PFSK-1 (cell line): Measurements from ENCODE around the gene SPIRE1.

Source experiments
- FOXP2 ChIP-seq: optimal IDR thresholded peaks from 2 replicates; pipeline ENCODE3; 2011; ENCODE audit warnings: borderline replicate concordance, control low read depth, inconsistent platforms; ENCODE audit not compliant: insufficient read depth; ENCODE audit errors: extremely low read length, extremely low read depth
- POLR2AphosphoS5 ChIP-seq: IDR thresholded peaks from 2 replicates; pipeline ENCODE4 v1.6.1; 2012; ENCODE audit warnings: low read depth, mild to moderate bottlenecking, control low read depth, low read length, moderate library complexity
- SIN3A ChIP-seq: IDR thresholded peaks from 2 replicates; pipeline ENCODE4 v1.6.1; 2012; ENCODE audit warnings: mild to moderate bottlenecking, low read length, moderate library complexity, borderline replicate concordance; ENCODE audit not compliant: insufficient read depth
- TAF1 ChIP-seq: IDR thresholded peaks from 2 replicates; pipeline ENCODE4 v1.6.1; 2012; ENCODE audit warnings: low read length, control low read depth, borderline replicate concordance; ENCODE audit not compliant: insufficient read depth
- TF ChIP-seq, protein P1 (sequence below), 2 experiments: IDR thresholded peaks; 2 replicates each; pipeline versions ENCODE4 v1.6.1 to v1.8.0; 2011 to 2012; ENCODE audit warnings: low read depth in 2 of 2, low read length in 2 of 2, control low read depth in 1 of 2, inconsistent platforms in 1 of 2, mild to moderate bottlenecking in 1 of 2, moderate library complexity in 1 of 2; ENCODE audit not compliant: insufficient read depth in 1 of 2

The SPIRE1 gene

DNA sequence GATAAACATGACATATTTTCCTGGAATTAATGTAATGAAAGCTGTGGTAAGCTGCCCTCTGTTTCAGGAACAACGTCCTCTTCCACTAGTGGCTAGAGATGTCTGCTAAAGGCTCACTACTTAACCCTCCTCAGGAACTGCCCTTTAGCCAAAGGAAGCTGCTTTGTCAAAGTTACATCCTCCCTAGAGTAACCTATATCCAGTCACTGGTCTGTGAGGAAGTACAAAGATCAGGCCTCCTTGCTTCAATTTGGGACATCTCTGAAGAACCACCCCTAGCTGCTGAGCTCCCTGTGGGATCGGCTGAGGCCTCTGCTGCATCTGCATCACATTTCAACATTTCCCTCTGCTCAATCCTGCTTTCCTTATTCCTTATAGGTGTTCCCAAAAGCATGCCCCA, 142.4 kb downstream of the SPIRE1 start:
- no peak for TF ChIP-seq POLR2AphosphoS5
- no peak for TF ChIP-seq FOXP2
- TF ChIP-seq, protein P1, sequence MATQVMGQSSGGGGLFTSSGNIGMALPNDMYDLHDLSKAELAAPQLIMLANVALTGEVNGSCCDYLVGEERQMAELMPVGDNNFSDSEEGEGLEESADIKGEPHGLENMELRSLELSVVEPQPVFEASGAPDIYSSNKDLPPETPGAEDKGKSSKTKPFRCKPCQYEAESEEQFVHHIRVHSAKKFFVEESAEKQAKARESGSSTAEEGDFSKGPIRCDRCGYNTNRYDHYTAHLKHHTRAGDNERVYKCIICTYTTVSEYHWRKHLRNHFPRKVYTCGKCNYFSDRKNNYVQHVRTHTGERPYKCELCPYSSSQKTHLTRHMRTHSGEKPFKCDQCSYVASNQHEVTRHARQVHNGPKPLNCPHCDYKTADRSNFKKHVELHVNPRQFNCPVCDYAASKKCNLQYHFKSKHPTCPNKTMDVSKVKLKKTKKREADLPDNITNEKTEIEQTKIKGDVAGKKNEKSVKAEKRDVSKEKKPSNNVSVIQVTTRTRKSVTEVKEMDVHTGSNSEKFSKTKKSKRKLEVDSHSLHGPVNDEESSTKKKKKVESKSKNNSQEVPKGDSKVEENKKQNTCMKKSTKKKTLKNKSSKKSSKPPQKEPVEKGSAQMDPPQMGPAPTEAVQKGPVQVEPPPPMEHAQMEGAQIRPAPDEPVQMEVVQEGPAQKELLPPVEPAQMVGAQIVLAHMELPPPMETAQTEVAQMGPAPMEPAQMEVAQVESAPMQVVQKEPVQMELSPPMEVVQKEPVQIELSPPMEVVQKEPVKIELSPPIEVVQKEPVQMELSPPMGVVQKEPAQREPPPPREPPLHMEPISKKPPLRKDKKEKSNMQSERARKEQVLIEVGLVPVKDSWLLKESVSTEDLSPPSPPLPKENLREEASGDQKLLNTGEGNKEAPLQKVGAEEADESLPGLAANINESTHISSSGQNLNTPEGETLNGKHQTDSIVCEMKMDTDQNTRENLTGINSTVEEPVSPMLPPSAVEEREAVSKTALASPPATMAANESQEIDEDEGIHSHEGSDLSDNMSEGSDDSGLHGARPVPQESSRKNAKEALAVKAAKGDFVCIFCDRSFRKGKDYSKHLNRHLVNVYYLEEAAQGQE (IDR thresholded peaks at IDR 0.05; ENCODE audit: insufficient read depth in 1 of 2, low read depth in 2 of 2, low read length in 2 of 2), result no peak
- TF ChIP-seq TAF1, result no peak
- no peak for TF ChIP-seq SIN3A

DNA sequence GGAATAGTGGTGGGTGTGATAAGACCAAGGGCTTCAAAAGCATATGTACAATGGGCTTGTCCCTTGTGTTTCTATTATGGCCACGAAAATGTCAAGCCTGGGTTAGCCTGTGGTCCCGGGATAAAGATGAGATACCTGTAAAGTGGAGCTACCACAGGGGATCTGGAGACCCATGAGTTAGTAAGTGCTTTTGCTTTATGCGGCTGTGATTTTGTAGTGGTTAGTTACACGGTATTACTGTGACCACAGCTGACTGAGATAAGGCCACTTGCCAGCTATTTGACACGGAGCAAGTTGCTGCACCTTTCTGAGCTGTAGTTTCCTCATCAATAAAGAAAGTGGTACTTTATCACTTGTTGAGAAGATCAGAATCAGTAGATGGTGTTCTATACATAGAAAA, 150.9 kb downstream of the SPIRE1 start:
- TF ChIP-seq SIN3A (no peak), TAF1 (no peak)

DNA sequence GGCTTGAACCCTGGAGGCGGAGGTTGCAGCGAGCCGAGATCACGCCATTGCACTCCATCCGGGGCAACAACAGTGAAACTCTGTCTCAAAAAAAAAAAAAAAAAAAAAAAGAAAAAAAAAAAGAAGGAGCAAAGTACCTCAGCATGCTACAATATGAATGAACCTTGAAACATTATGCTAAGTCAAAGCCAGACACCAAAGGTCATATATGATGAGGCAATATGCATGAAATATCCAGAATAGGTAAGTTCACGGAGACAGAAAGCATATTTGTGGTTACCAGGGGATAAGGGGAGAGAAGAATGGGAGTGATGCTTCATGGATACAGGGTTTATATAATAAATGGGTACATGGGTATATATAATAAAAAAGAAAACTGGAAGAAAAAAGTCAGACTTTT, 156.9 kb downstream of the SPIRE1 start:
- TF ChIP-seq SIN3A, result no peak
- TF ChIP-seq TAF1, result no peak
- TF ChIP-seq, protein P1 (IDR thresholded peaks at IDR 0.05; ENCODE audit: insufficient read depth in 1 of 2, low read depth in 2 of 2, low read length in 2 of 2), result no peak
- no peak for TF ChIP-seq FOXP2
- TF ChIP-seq POLR2AphosphoS5, result no peak

DNA sequence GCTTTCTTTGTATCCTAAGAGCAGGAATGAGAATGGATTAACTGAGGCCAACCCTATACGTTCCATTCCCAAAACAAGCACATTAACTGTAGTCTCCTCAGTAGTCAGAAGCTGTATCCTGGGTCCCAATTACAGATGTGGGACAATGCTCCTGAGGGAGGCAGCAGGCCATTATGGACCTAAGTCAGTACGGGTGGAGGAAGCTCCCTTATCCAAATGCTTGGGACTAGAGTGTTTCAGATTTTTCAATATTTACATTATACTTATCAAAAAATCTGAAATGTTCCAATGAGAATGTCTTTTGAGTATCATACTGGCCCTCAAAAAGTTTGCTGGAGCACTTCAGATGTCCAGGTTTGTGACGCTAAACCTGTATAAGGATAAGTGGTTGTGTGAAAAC, 160.1 kb downstream of the SPIRE1 start:
- no peak for TF ChIP-seq TAF1
- no peak for TF ChIP-seq POLR2AphosphoS5
- no peak for TF ChIP-seq FOXP2
- TF ChIP-seq, protein P1 (IDR thresholded peaks at IDR 0.05; ENCODE audit: insufficient read depth in 1 of 2, low read depth in 2 of 2, low read length in 2 of 2), result no peak
- TF ChIP-seq SIN3A, result no peak

DNA sequence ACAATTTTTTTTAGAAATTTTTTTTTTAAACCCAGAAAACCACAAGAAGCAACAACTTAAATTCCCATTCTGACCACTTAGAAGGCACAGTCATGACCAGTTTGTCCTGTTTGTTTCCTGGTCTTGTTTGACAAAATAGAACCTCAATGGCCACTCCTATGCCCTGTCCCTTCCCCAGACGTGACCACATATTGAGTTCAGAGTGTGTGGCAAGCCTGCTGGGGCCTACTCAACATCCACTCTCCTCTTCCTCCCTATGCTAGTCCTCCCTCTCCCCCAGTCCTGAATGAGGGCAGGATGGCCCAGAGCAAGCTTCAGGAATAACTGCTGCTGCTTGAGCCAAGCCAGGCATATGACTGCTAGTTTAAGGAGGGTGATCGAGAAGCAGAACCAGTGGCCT, 160.6 kb downstream of the SPIRE1 start:
- TF ChIP-seq, protein P1 (IDR thresholded peaks at IDR 0.05; ENCODE audit: insufficient read depth in 1 of 2, low read depth in 2 of 2, low read length in 2 of 2), result no peak
- no peak for TF ChIP-seq TAF1
- no peak for TF ChIP-seq POLR2AphosphoS5
- TF ChIP-seq FOXP2, result no peak
- TF ChIP-seq SIN3A, result no peak

DNA sequence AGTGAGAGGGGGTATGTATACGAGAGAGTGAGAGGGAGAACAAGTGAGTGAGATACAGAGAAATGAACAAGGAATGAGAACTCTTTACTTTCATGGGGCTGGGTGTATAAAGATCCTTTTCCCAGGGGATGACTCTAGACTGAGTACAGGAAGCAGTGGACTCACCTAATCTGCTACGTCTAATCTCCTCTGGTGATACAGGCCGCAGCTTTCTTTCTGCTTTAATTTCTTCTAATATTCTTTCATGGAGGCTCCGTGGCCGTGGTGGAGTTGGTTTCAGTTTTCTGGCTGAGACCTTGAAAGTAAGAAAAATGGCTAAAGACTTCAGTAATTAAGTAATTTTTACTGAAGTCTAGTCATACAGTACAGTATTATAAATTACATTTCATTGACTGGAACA, 165.0 kb downstream of the SPIRE1 start:
- TF ChIP-seq TAF1, result no peak
- TF ChIP-seq SIN3A, result no peak
- TF ChIP-seq, protein P1 (IDR thresholded peaks at IDR 0.05; ENCODE audit: insufficient read depth in 1 of 2, low read depth in 2 of 2, low read length in 2 of 2), result no peak
- no peak for TF ChIP-seq POLR2AphosphoS5
- no peak for TF ChIP-seq FOXP2
